Endothelial cell of umbilical vein (primary cell): Measurements from ENCODE around the gene PIMREG.

Experiments
- POLR2A ChIP-seq: IDR thresholded peaks from 2 replicates; pipeline ENCODE4 v1.6.1; 2012; ENCODE audit warnings: low read depth, mild to moderate bottlenecking, control low read depth, low read length
- TF ChIP-seq, protein P1 (sequence below), 2 donors: IDR thresholded peaks; 1 replicate in 1 of 2; 2 replicates in 1 of 2; pipeline ENCODE4 v1.5.1; 2011; ENCODE audit warnings: low read length in 2 of 2, mild to moderate bottlenecking in 2 of 2, moderate library complexity in 2 of 2, control low read depth in 1 of 2, inconsistent platforms in 1 of 2, low read depth in 1 of 2; ENCODE audit not compliant: insufficient read depth in 1 of 2; ENCODE audit errors: extremely low read depth in 1 of 2

DNA sequence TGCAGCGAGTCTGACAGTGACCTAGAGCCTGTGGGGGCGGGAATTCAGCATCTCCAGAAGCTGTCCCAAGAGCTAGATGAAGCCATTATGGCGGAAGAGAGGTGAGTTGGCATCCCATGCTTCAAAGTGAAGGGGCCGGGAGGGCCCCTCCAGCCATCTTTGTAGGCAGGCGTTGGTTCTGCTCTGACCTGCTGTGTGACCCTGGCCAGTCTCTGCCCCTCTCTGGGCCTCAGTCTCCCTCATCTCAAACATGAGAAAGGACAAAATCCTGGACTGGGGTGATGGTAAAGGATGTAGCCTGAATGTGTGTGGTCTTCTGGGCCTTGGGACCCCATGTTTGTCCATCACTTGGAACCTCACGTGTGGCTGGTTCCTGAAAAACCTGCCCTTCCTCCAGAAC is 5.1 kb downstream of the PIMREG start:
- TF ChIP-seq, protein P1, sequence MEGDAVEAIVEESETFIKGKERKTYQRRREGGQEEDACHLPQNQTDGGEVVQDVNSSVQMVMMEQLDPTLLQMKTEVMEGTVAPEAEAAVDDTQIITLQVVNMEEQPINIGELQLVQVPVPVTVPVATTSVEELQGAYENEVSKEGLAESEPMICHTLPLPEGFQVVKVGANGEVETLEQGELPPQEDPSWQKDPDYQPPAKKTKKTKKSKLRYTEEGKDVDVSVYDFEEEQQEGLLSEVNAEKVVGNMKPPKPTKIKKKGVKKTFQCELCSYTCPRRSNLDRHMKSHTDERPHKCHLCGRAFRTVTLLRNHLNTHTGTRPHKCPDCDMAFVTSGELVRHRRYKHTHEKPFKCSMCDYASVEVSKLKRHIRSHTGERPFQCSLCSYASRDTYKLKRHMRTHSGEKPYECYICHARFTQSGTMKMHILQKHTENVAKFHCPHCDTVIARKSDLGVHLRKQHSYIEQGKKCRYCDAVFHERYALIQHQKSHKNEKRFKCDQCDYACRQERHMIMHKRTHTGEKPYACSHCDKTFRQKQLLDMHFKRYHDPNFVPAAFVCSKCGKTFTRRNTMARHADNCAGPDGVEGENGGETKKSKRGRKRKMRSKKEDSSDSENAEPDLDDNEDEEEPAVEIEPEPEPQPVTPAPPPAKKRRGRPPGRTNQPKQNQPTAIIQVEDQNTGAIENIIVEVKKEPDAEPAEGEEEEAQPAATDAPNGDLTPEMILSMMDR (IDR thresholded peaks at IDR 0.05; ENCODE audit: extremely low read depth in 1 of 2, insufficient read depth in 1 of 2, low read depth in 1 of 2, low read length in 2 of 2), result no peak
- TF ChIP-seq POLR2A, result no peak
